Measurements from ENCODE around the gene ACP6. TPM values are rescaled to one million over a fixed set of nuclear protein-coding genes. Genes with fewer than 3 reads are reported as not detected.

Gene ACP6
- total and polyA plus RNA-seq, 2 of the 13 experiments (the other 11 are each of a cell fraction or from before 2014, with no cell fraction given): 18.1 to 33.7 TPM

DNA sequence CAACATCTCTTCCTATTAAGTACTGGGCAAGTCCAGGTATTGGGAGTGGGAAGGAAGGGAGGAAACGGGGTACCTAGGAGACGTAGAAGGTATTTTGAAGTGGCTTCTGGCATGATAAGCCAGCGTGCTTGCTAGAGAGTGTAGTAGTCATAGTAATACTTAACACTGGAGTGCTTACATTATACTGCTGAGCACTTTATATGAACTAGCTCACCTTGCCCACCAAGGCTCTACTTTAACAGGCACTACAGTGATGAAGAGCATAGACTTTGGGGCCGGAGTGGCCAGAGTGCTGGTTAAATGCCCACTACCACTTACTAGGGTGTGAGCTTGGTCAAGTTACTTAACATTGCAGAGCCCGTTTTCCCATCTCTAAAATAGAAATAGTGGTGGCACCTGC is 61.7 kb downstream of the ACP6 start:
- FAIRE-seq: no peak
- ChIA-PET CTCF (ENCODE audit: low intra/inter-chr PET ratio, low total read pairs) (no interaction called here), POLR2A (no interaction called here)
- no peaks in the 10 kb centered on the region for H3K9me3 ChIP-seq (ENCODE audit: low read length)
- TF ChIP-seq RBAK (CRISPR knock-in tag; IDR thresholded peaks at IDR 0.05) (no peak), HMG20A (CRISPR knock-in tag; IDR thresholded peaks at IDR 0.05; ENCODE audit: borderline replicate concordance) (no peak), ZNF780A (CRISPR knock-in tag; IDR thresholded peaks at IDR 0.05) (no peak), ZNF572 (CRISPR knock-in tag; IDR thresholded peaks at IDR 0.05) (no peak), ZNF749 (CRISPR knock-in tag; IDR thresholded peaks at IDR 0.05; ENCODE audit: borderline replicate concordance) (no peak), NFIC (IDR thresholded peaks at IDR 0.05; ENCODE audit: low read length) (no peak), ZBTB38 (CRISPR knock-in tag; IDR thresholded peaks at IDR 0.05) (no peak), ISL2 (CRISPR knock-in tag; IDR thresholded peaks at IDR 0.05) (no peak), ZNF354B (CRISPR knock-in tag; IDR thresholded peaks at IDR 0.05) (no peak), ZNF225 (CRISPR knock-in tag; IDR thresholded peaks at IDR 0.05) (no peak), HIVEP1 (CRISPR knock-in tag; IDR thresholded peaks at IDR 0.05) (no peak), ZFYVE20 (CRISPR knock-in tag; IDR thresholded peaks at IDR 0.05; ENCODE audit: borderline replicate concordance, low read depth) (no peak)
- TF ChIP-seq, protein P1, sequence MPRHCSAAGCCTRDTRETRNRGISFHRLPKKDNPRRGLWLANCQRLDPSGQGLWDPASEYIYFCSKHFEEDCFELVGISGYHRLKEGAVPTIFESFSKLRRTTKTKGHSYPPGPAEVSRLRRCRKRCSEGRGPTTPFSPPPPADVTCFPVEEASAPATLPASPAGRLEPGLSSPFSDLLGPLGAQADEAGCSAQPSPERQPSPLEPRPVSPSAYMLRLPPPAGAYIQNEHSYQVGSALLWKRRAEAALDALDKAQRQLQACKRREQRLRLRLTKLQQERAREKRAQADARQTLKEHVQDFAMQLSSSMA (CRISPR knock-in tag; IDR thresholded peaks at IDR 0.05): no peak
- TF ChIP-seq, protein P2, sequence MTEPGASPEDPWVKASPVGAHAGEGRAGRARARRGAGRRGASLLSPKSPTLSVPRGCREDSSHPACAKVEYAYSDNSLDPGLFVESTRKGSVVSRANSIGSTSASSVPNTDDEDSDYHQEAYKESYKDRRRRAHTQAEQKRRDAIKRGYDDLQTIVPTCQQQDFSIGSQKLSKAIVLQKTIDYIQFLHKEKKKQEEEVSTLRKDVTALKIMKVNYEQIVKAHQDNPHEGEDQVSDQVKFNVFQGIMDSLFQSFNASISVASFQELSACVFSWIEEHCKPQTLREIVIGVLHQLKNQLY (CRISPR knock-in tag; IDR thresholded peaks at IDR 0.05): no peak
- TF ChIP-seq, protein P3, sequence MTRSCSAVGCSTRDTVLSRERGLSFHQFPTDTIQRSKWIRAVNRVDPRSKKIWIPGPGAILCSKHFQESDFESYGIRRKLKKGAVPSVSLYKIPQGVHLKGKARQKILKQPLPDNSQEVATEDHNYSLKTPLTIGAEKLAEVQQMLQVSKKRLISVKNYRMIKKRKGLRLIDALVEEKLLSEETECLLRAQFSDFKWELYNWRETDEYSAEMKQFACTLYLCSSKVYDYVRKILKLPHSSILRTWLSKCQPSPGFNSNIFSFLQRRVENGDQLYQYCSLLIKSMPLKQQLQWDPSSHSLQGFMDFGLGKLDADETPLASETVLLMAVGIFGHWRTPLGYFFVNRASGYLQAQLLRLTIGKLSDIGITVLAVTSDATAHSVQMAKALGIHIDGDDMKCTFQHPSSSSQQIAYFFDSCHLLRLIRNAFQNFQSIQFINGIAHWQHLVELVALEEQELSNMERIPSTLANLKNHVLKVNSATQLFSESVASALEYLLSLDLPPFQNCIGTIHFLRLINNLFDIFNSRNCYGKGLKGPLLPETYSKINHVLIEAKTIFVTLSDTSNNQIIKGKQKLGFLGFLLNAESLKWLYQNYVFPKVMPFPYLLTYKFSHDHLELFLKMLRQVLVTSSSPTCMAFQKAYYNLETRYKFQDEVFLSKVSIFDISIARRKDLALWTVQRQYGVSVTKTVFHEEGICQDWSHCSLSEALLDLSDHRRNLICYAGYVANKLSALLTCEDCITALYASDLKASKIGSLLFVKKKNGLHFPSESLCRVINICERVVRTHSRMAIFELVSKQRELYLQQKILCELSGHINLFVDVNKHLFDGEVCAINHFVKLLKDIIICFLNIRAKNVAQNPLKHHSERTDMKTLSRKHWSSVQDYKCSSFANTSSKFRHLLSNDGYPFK (CRISPR knock-in tag; IDR thresholded peaks at IDR 0.05; ENCODE audit: borderline replicate concordance): no peak
- H3K79me2 ChIP-seq (ENCODE audit: insufficient read depth, low read length): no peaks in the 10 kb centered on the region
- no peak for ATAC-seq
- 95% methylated on average over 5 of the region's 5 CpGs for WGBS (ENCODE audit: low lambda C conversion rate)
- H3K4me1 ChIP-seq (ENCODE audit: insufficient read depth, low read length): peaks cover 33% of the 10 kb centered on the region
- intact Hi-C loops (cut with micrococcal nuclease; ENCODE audit: unreplicated experiment) (no loop called here), in situ Hi-C loops (cut with HindIII; ENCODE audit: extremely low pct_ligation_motif_present, low pct_unique_long_range_greater_than_20kb) (no loop called here)
- no peaks in the 10 kb centered on the region for H4K20me1 ChIP-seq (ENCODE audit: insufficient read depth, low read length)
- DNase-seq (ENCODE audit: low spot score): no peak
- no peak overlapping the region for H3K27ac ChIP-seq (ENCODE audit: extremely low read length, insufficient read depth, low read length)
- no peaks in the 10 kb centered on the region for H3K27me3 ChIP-seq (ENCODE audit: control insufficient read depth in 1 of 2, insufficient read depth in 2 of 2, low read length in 2 of 2)
- no TSS peak for BruUV-seq (replicated peaks)
- H2AFZ ChIP-seq (ENCODE audit: low read length): no peak overlapping the region
- no peak overlapping the region for H3K4me3 ChIP-seq (replicated peaks in 1 of 3; ENCODE audit: insufficient read depth in 1 of 3, low read depth in 2 of 3, low read length in 3 of 3)
- H3K4me2 ChIP-seq (ENCODE audit: low read depth, low read length): no peak overlapping the region
- H3K36me3 ChIP-seq (replicated peaks in 1 of 2; ENCODE audit: control insufficient read depth in 1 of 2, insufficient read depth in 2 of 2, low read length in 2 of 2): peaks cover 5 to 26% of the 10 kb centered on the region in 2 experiments; a peak in 4 of 5 replicates
- no peak overlapping the region for H3K9ac ChIP-seq (ENCODE audit: insufficient read depth, low read depth, low read length)
